ENCODE measurements around the gene TRIM6. TPM values are rescaled to one million over a fixed set of nuclear protein-coding genes. Genes with fewer than 3 reads are reported as not detected.

TRIM6 gene, protein sequence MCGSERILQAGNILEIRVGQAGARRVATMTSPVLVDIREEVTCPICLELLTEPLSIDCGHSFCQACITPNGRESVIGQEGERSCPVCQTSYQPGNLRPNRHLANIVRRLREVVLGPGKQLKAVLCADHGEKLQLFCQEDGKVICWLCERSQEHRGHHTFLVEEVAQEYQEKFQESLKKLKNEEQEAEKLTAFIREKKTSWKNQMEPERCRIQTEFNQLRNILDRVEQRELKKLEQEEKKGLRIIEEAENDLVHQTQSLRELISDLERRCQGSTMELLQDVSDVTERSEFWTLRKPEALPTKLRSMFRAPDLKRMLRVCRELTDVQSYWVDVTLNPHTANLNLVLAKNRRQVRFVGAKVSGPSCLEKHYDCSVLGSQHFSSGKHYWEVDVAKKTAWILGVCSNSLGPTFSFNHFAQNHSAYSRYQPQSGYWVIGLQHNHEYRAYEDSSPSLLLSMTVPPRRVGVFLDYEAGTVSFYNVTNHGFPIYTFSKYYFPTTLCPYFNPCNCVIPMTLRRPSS
- polyA plus RNA-seq (2012; ENCODE audit: low read depth, missing spikeins): 3.6 TPM

GRCh38 chr11:5596607-5597201 lies at the start of gene TRIM6:
TSS of gene TRIM6 (plus strand) at chr11:5596637. CDS start at chr11:5596898, 261 bp downstream.
- DNase-seq (ENCODE audit: insufficient read length, low spot score) (peak; percentile 21), FAIRE-seq (peak; percentile 55)
- TF ChIP-seq PAX5 (IDR thresholded peaks at IDR 0.05; ENCODE audit: insufficient read depth, low read length, severe bottlenecking): peak; percentile 58
- TF ChIP-seq POLR2A (IDR thresholded peaks at IDR 0.05; ENCODE audit: low read depth, low read length): no peak

DNA sequence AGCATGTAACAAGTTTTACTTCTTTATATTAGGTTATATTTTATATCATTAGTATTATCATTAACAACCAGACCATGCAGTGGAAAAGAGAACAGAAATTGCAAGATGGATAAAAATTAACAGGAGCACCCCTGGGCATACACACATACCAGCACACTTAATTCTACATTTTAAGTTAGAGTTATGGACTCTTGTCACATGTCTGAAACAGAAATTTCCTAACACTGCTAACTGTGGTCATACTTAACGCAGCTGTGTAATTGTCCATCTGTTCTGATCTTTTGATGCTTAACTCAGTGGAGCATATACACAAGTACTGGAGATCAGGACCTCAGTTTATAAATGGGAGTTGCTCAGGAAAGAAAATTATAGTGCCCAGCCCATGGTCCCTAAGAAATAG lies 48.5 kb upstream of the TRIM6 start:
- FAIRE-seq (no peak), DNase-seq (ENCODE audit: insufficient read length, low spot score) (no peak)
- TF ChIP-seq TAF1 (IDR thresholded peaks at IDR 0.05; ENCODE audit: low read depth, low read length): no peak
- no peak for TF ChIP-seq POLR2AphosphoS5 (IDR thresholded peaks at IDR 0.05; ENCODE audit: low read depth, low read length)
- no peak for TF ChIP-seq SPI1 (IDR thresholded peaks at IDR 0.05; ENCODE audit: low read depth, low read length)
- no peak for TF ChIP-seq POU2F2 (IDR thresholded peaks at IDR 0.05; ENCODE audit: low read depth, low read length)
- no peak for TF ChIP-seq PAX5 (IDR thresholded peaks at IDR 0.05; ENCODE audit: insufficient read depth, low read length, severe bottlenecking)
- TF ChIP-seq POLR2A (IDR thresholded peaks at IDR 0.05; ENCODE audit: low read depth, low read length): no peak

DNA sequence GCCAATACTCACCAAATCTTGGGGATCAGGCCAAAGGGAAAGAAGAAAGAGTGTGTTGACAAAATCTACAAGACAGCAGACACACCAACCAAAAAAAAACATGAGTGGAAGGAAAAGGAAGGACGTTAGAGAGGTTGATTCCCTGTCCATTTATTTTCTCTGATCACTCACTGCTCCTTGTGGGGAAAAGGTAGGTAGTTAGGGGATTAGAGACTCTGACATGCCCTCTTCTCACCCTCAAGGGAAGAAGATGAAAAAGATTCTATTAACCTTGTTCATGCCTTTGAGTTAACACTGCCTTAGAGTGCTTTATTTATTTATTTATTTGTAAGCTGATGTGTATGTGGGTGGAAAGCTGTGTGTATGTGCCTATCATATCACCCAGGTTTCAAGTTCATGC lies 48.0 kb upstream of the TRIM6 start, which contains the start of gene OR52H1:
TSS of gene OR52H1 (minus strand) at position 101 of the 400 bp plus-strand sequence. CDS start 3,035 bp downstream, outside the sequence.
- FAIRE-seq (no peak), DNase-seq (ENCODE audit: insufficient read length, low spot score) (no peak)
- TF ChIP-seq PAX5 (IDR thresholded peaks at IDR 0.05; ENCODE audit: insufficient read depth, low read length, severe bottlenecking): no peak
- TF ChIP-seq POLR2A (IDR thresholded peaks at IDR 0.05; ENCODE audit: low read depth, low read length): no peak
- TF ChIP-seq POLR2AphosphoS5 (IDR thresholded peaks at IDR 0.05; ENCODE audit: low read depth, low read length): no peak
- TF ChIP-seq SPI1 (IDR thresholded peaks at IDR 0.05; ENCODE audit: low read depth, low read length): no peak
- TF ChIP-seq TAF1 (IDR thresholded peaks at IDR 0.05; ENCODE audit: low read depth, low read length): no peak
- TF ChIP-seq POU2F2 (IDR thresholded peaks at IDR 0.05; ENCODE audit: low read depth, low read length): no peak

DNA sequence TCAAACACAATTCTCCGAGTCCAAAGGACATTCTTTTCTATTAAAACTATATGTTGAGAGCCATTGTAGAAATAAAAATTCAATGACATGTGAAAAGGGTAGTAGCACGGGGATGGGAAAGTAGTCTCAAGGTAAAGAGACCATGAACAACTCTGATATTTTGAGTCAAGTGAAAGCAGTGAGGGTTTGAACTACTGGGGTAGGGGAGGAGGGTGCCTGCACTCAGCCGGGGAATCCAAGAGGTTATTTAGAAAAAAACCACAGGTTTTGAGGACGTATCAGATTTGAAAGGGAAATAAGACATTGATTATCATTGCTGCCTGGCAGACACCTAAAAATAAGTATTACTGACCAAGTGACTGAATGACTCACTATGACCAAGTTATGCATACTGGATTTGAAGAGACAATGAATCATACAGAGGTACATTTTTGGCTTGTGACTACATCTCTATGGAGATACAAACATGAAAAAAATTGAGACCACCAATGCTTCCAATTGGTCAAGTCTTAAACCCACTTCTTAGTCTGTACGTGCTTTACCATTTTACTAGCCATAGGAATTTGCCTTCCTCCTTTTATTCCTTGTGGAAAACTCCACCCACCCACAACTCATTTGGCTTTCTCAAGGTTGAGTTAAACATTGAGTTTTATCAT lies 45.9 kb upstream of the TRIM6 start:
- no peak for TF ChIP-seq PAX5 (IDR thresholded peaks at IDR 0.05; ENCODE audit: insufficient read depth, low read length, severe bottlenecking)
- TF ChIP-seq POU2F2 (IDR thresholded peaks at IDR 0.05; ENCODE audit: low read depth, low read length): no peak
- no peak for TF ChIP-seq POLR2A (IDR thresholded peaks at IDR 0.05; ENCODE audit: low read depth, low read length)
- no peak for TF ChIP-seq TAF1 (IDR thresholded peaks at IDR 0.05; ENCODE audit: low read depth, low read length)
- no peak for TF ChIP-seq POLR2AphosphoS5 (IDR thresholded peaks at IDR 0.05; ENCODE audit: low read depth, low read length)
- DNase-seq (ENCODE audit: insufficient read length, low spot score): no peak
- no peak for FAIRE-seq

DNA sequence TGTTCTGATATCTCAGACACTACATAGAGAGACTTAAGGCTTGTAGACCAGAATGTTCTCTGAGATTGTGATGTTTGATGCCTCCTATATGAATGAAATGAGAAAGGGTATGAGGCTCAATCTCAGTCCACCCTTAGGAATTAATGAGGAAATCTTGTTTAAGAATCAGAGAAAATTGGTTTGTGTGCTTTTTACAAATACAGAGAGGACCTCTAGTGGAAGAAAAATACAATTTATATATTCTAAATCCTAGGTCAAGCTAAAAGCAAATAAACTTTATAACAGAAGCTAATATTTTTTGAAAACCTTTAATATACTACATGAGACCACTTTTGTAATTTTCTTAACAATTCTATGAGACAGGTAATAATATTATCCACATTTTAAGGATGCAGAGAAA lies 43.1 kb upstream of the TRIM6 start:
- FAIRE-seq (no peak), DNase-seq (ENCODE audit: insufficient read length, low spot score) (no peak)
- TF ChIP-seq PAX5 (IDR thresholded peaks at IDR 0.05; ENCODE audit: insufficient read depth, low read length, severe bottlenecking) (no peak), POLR2AphosphoS5 (IDR thresholded peaks at IDR 0.05; ENCODE audit: low read depth, low read length) (no peak), TAF1 (IDR thresholded peaks at IDR 0.05; ENCODE audit: low read depth, low read length) (no peak), SPI1 (IDR thresholded peaks at IDR 0.05; ENCODE audit: low read depth, low read length) (no peak), POU2F2 (IDR thresholded peaks at IDR 0.05; ENCODE audit: low read depth, low read length) (no peak), POLR2A (IDR thresholded peaks at IDR 0.05; ENCODE audit: low read depth, low read length) (no peak)

GRCh38 chr11:5556596-5557188 lies 39.7 kb upstream of the TRIM6 start:
- FAIRE-seq: no peak
- no peak for DNase-seq (ENCODE audit: insufficient read length, low spot score)
- TF ChIP-seq POLR2A (IDR thresholded peaks at IDR 0.05; ENCODE audit: low read depth, low read length): no peak
- no peak for TF ChIP-seq TAF1 (IDR thresholded peaks at IDR 0.05; ENCODE audit: low read depth, low read length)
- TF ChIP-seq SPI1 (IDR thresholded peaks at IDR 0.05; ENCODE audit: low read depth, low read length): no peak
- TF ChIP-seq POLR2AphosphoS5 (IDR thresholded peaks at IDR 0.05; ENCODE audit: low read depth, low read length): no peak
- TF ChIP-seq POU2F2 (IDR thresholded peaks at IDR 0.05; ENCODE audit: low read depth, low read length): no peak
- TF ChIP-seq PAX5 (IDR thresholded peaks at IDR 0.05; ENCODE audit: insufficient read depth, low read length, severe bottlenecking): no peak

DNA sequence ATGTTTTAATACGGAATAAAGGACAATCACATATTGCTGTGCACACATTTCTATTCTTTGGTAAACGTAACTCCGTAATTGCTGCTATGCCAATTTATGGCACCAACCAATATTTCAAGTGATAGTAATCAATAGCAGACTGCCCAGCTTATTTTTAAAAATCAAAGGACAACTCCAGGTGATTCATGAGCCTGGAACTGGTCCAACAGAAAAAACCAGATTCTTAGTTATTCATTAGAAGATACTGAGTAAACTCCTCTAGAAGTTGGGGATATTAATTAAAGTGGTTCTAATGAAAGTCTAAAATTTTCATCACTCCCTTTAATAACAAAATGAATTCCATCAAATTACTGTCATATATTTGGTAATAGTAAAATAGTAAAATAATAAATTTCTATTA lies 38.7 kb upstream of the TRIM6 start:
- TF ChIP-seq POU2F2 (IDR thresholded peaks at IDR 0.05; ENCODE audit: low read depth, low read length): no peak
- FAIRE-seq (no peak), DNase-seq (ENCODE audit: insufficient read length, low spot score) (no peak)

DNA sequence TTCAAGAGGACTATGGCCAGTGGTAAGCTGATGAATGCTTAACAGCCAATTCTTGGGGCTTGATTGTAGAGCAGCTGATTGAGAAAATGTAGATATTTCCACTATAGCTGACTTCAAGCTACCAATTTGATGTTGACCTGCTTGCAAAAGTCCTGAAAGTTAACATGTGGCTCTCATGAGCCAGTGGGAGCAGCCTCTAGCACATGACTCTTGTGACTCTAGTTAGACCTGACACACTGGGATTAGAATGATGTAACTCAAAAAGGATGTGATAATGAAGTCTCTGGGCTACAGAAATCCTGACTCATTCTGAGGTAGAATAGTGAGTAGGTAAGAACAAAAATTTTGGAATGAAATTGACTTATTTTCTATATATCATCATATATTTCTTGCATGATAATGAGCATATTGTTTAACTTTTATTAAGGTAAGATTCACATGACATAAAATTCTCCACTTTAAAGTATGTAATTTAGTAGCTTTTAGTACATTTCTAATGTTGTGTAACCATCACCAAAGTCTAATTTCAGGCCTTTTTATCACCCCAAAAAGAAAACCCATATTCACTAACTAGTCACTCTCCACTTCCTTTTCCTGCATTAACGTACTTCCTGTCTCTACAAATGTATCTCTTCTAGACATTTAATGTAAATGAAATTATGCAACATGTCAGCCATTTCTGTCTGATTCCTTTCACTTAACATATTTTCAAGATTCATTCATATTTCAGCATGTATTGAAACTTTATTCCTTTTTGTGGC lies 32.0 kb upstream of the TRIM6 start:
- no peak for TF ChIP-seq POLR2A (IDR thresholded peaks at IDR 0.05; ENCODE audit: low read depth, low read length)
- no peak for TF ChIP-seq TAF1 (IDR thresholded peaks at IDR 0.05; ENCODE audit: low read depth, low read length)
- no peak for TF ChIP-seq POU2F2 (IDR thresholded peaks at IDR 0.05; ENCODE audit: low read depth, low read length)
- TF ChIP-seq POLR2AphosphoS5 (IDR thresholded peaks at IDR 0.05; ENCODE audit: low read depth, low read length): no peak
- no peak for TF ChIP-seq SPI1 (IDR thresholded peaks at IDR 0.05; ENCODE audit: low read depth, low read length)
- TF ChIP-seq PAX5 (IDR thresholded peaks at IDR 0.05; ENCODE audit: insufficient read depth, low read length, severe bottlenecking): no peak
- FAIRE-seq (no peak), DNase-seq (ENCODE audit: insufficient read length, low spot score) (no peak)
